HEK293 (cell line): Measurements from ENCODE around the gene TMEM45B.
A peak's percentile ranks its signal among the peaks of the same experiment; 100 is the strongest.

Source experiments
- BCL6B ChIP-seq: fragments of 450-650 bp; formaldehyde crosslinking; IDR thresholded peaks from 2 replicates; pipeline ENCODE4 v1.5.1; 2017; ENCODE audit warnings: missing biosample characterization, missing genetic modification characterization
- IKZF3 ChIP-seq: fragments of 450-650 bp; IDR thresholded peaks from 2 replicates; pipeline ENCODE4 v1.5.0; 2018; ENCODE audit warnings: missing biosample characterization, mild to moderate bottlenecking, missing genetic modification characterization, moderate library complexity
- INSM2 ChIP-seq: fragments of 450-650 bp; formaldehyde crosslinking; IDR thresholded peaks from 2 replicates; pipeline ENCODE4 v1.5.1; 2016; ENCODE audit warnings: missing biosample characterization, missing genetic modification characterization
- KLF10 ChIP-seq: fragments of 450-650 bp; IDR thresholded peaks from 2 replicates; pipeline ENCODE4 v1.5.1; 2018; ENCODE audit warnings: missing biosample characterization, mild to moderate bottlenecking, missing genetic modification characterization
- KLF8 ChIP-seq: fragments of 450-650 bp; formaldehyde crosslinking; IDR thresholded peaks from 2 replicates; pipeline ENCODE4 v1.5.1; 2016; ENCODE audit warnings: missing biosample characterization, missing genetic modification characterization
- KLF9 ChIP-seq: fragments of 450-650 bp; formaldehyde crosslinking; IDR thresholded peaks from 2 replicates; pipeline ENCODE4 v1.5.1; 2016; ENCODE audit warnings: missing biosample characterization, missing genetic modification characterization, low read depth
- REST ChIP-seq: fragments of 450-650 bp; formaldehyde crosslinking; IDR thresholded peaks from 2 replicates; pipeline ENCODE4 v1.5.1; 2016; ENCODE audit warnings: missing biosample characterization, missing genetic modification characterization
- SP7 ChIP-seq: fragments of 450-650 bp; formaldehyde crosslinking; IDR thresholded peaks from 2 replicates; pipeline ENCODE4 v1.5.1; 2016; ENCODE audit warnings: missing biosample characterization, missing genetic modification characterization
- YY1 ChIP-seq: fragments of 450-650 bp; formaldehyde crosslinking; IDR thresholded peaks from 2 replicates; pipeline ENCODE4 v1.5.1; 2018; ENCODE audit warnings: missing biosample characterization, missing genetic modification characterization
- ZBTB49 ChIP-seq: fragments of 450-650 bp; formaldehyde crosslinking; IDR thresholded peaks from 2 replicates; pipeline ENCODE4 v1.5.1; 2016; ENCODE audit warnings: missing biosample characterization, missing genetic modification characterization, low read depth
- ZBTB6 ChIP-seq: fragments of 450-650 bp; formaldehyde crosslinking; IDR thresholded peaks from 2 replicates; pipeline ENCODE4 v1.5.1; 2017; ENCODE audit warnings: missing biosample characterization, missing genetic modification characterization
- ZNF10 ChIP-seq: fragments of 450-650 bp; formaldehyde crosslinking; IDR thresholded peaks from 2 replicates; pipeline ENCODE4 v1.5.1; 2017; ENCODE audit warnings: missing biosample characterization, missing genetic modification characterization
- ZNF169 ChIP-seq: fragments of 450-650 bp; formaldehyde crosslinking; IDR thresholded peaks from 2 replicates; pipeline ENCODE4 v1.5.1; 2016; ENCODE audit warnings: missing biosample characterization, missing genetic modification characterization
- ZNF23 ChIP-seq: fragments of 450-650 bp; formaldehyde crosslinking; IDR thresholded peaks from 2 replicates; pipeline ENCODE4 v1.5.1; 2016; ENCODE audit warnings: missing biosample characterization, missing genetic modification characterization, borderline replicate concordance
- ZNF26 ChIP-seq: fragments of 450-650 bp; formaldehyde crosslinking; IDR thresholded peaks from 2 replicates; pipeline ENCODE4 v1.5.1; 2016; ENCODE audit warnings: missing biosample characterization, missing genetic modification characterization
- ZNF335 ChIP-seq: fragments of 450-650 bp; formaldehyde crosslinking; conservative IDR thresholded peaks from 2 replicates; pipeline ENCODE4 v1.5.1; 2016; ENCODE audit warnings: missing biosample characterization, missing genetic modification characterization
- ZNF391 ChIP-seq: fragments of 450-650 bp; formaldehyde crosslinking; IDR thresholded peaks from 2 replicates; pipeline ENCODE4 v1.5.1; 2016; ENCODE audit warnings: low read depth, missing biosample characterization, missing genetic modification characterization, borderline replicate concordance
- ZNF518A ChIP-seq: fragments of 450-650 bp; formaldehyde crosslinking; conservative IDR thresholded peaks from 2 replicates; pipeline ENCODE4 v1.5.1; 2016; ENCODE audit warnings: low read depth, missing biosample characterization, missing genetic modification characterization
- ZNF658 ChIP-seq: fragments of 450-650 bp; formaldehyde crosslinking; IDR thresholded peaks from 2 replicates; pipeline ENCODE4; 2016; ENCODE audit warnings: missing biosample characterization, missing genetic modification characterization
- ZSCAN16 ChIP-seq: fragments of 450-650 bp; formaldehyde crosslinking; IDR thresholded peaks from 2 replicates; pipeline ENCODE4 v1.5.1; 2016; ENCODE audit warnings: missing biosample characterization, missing genetic modification characterization
- ZXDB ChIP-seq: fragments of 450-650 bp; formaldehyde crosslinking; IDR thresholded peaks from 2 replicates; pipeline ENCODE4 v1.5.1; 2016; ENCODE audit warnings: missing biosample characterization, missing genetic modification characterization

Gene TMEM45B

GRCh38 chr11:129895126-129896041 is 79.7 kb downstream of the TMEM45B start, which contains the start of gene NFRKB (continued):
- TF ChIP-seq ZNF391 (tag by site-specific recombination) (no peak), ZBTB49 (tag by site-specific recombination) (no peak), ZSCAN16 (tag by site-specific recombination) (no peak), INSM2 (no peak), SP7 (tag by site-specific recombination) (no peak), ZNF10 (tag by site-specific recombination) (no peak), KLF8 (tag by site-specific recombination) (peak; percentile 54; the same call in 1 of the 2 replicates), KLF10 (no peak), IKZF3 (tag by site-specific recombination) (no peak), ZBTB6 (tag by site-specific recombination) (0 out of 2 replicates have a peak, but pooled peaks have one; percentile 17), ZNF26 (tag by site-specific recombination) (no peak), YY1 (tag by site-specific recombination) (no peak), ZNF169 (no peak), ZNF335 (tag by site-specific recombination) (peak; percentile 89), BCL6B (tag by site-specific recombination) (no peak), ZNF518A (tag by site-specific recombination) (no peak), REST (tag by site-specific recombination) (0 out of 2 replicates have a peak, but pooled peaks have one; percentile 18), ZNF23 (tag by site-specific recombination) (no peak), KLF9 (tag by site-specific recombination) (peak; percentile 80), ZNF658 (tag by site-specific recombination) (no peak), ZXDB (tag by site-specific recombination) (no peak)
